HEK293T (cell line): ENCODE data around the gene SMIM36.

Experiments
- TARDBP ChIP-seq: fragments of 450-650 bp; IDR thresholded peaks from 2 replicates; pipeline ENCODE4 v1.6.1; 2016
- ZNF384 ChIP-seq: fragments of 450-650 bp; IDR thresholded peaks from 2 replicates; pipeline ENCODE4 v1.6.1; 2016
- TF ChIP-seq, protein P1 (sequence below): fragments of 450-650 bp; IDR thresholded peaks from 2 replicates; pipeline ENCODE4 v1.6.1; 2016

DNA sequence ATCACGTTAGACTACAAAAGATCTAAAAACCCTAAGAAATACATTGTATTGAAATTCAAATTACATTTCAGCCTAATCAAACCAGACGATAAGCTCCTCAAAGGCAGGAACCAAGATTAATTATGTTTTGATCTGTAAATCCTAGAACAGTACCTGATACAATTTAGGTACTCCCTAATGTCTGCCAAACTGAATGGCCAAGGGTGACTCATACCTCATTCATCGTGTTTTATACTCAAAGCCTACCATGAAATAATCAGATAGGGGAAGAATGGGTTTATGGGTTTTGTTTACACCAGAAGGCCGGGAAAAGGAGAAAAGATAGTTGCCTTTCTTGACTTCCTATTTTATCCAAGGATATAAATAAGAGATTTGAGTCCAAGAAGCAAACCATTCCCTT is 108.9 kb downstream of the SMIM36 start:
- no peak for TF ChIP-seq TARDBP
- TF ChIP-seq, protein P1, sequence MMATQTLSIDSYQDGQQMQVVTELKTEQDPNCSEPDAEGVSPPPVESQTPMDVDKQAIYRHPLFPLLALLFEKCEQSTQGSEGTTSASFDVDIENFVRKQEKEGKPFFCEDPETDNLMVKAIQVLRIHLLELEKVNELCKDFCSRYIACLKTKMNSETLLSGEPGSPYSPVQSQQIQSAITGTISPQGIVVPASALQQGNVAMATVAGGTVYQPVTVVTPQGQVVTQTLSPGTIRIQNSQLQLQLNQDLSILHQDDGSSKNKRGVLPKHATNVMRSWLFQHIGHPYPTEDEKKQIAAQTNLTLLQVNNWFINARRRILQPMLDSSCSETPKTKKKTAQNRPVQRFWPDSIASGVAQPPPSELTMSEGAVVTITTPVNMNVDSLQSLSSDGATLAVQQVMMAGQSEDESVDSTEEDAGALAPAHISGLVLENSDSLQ = no peak
- no peak for TF ChIP-seq ZNF384
